Activated T-cell treated with anti-CD3 and anti-CD28 coated beads for 1 hour (primary cell): ENCODE measurements around the gene FAM227B.
"Not testable (repeated sequence)": the region's sequence is repeated elsewhere in the genome, so short reads cannot be mapped to it uniquely, and the experiment has no call there.

Source experiments
- DNase-seq: peaks from one replicate; pipeline ENCODE4 v3.0.0-alpha.2; 2020; ENCODE audit warnings: low read depth

Gene FAM227B

GRCh38 chr15:49494842-49495241, 125.8 kb downstream of the FAM227B start:
- no peak for DNase-seq

GRCh38 chr15:49492830-49493229, 127.8 kb downstream of the FAM227B start:
- DNase-seq = no peak

DNA sequence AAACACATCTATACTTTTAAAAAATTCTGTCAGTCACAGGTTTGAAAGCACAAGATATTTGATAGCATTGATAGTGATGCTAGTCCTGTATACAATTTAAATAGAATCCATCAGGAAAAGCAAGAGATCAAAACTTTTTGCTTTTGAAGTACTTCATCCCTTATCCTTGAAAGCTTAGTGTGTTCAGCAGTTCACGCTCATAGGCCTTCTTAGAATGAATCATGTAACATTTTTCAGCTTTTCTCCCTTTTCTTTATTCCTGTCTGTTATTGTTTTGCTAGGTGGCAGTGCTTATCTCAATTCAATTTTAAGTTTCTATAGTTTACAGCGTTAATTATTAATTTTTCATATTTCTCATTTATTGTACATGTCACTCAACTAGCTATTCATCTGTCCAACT, 128.5 kb downstream of the FAM227B start:
- no peak for DNase-seq

GRCh38 chr15:49490966-49491365, 129.7 kb downstream of the FAM227B start:
- no peak for DNase-seq

DNA sequence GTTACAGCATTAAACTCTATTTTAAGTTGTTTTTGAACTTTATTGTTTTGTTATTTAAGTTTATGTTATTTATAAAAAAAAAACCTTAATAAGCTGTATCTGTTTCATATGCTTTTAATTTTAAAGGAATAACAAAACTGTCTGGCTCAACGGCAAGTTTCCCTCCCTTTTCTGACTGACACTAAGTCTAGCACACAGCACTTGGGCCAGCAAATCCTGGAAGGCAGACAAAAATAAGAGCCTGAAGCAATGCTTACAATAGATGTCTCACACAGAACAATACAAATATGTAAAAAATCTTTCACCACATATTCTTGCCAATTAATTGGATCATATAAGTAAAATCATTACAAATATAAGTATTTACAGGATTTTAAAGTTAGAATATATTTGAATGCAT, 135.2 kb downstream of the FAM227B start:
- DNase-seq = not testable (repeated sequence)

GRCh38 chr15:49478982-49479381, 141.6 kb downstream of the FAM227B start:
- not testable (repeated sequence) for DNase-seq

- DNase-seq = not testable (repeated sequence)
Observed at GRCh38 chr15:49478021-49478420, 142.6 kb downstream of the FAM227B start.

- DNase-seq = no peak
Observed at GRCh38 chr15:49473031-49473430, 147.6 kb downstream of the FAM227B start.

DNA sequence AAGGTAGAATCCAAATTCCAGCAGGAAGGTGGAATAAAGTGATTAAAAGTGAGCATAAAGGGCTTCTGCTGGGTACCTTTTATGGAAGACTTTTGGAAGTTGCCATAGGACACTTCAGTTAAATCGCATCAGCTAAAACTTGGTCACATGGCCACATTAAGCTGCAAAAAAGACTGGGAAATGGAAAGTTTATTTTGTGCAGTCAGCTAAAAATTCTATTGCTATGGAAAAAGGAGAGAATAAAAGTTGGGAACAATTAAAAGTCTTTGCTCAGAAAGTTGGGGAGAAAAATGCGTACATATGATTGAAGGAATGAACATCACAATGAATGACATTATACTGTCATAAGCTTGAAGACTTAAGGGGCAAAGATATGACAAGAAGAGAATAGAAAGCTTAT, 148.3 kb downstream of the FAM227B start:
- no peak for DNase-seq

- no peak for DNase-seq
Observed at GRCh38 chr15:49471733-49472132, 148.9 kb downstream of the FAM227B start.

GRCh38 chr15:49471248-49471647, 149.4 kb downstream of the FAM227B start:
- peak; percentile 2 for DNase-seq

GRCh38 chr15:49468481-49468839, 152.2 kb downstream of the FAM227B start:
- no peak for DNase-seq

DNA sequence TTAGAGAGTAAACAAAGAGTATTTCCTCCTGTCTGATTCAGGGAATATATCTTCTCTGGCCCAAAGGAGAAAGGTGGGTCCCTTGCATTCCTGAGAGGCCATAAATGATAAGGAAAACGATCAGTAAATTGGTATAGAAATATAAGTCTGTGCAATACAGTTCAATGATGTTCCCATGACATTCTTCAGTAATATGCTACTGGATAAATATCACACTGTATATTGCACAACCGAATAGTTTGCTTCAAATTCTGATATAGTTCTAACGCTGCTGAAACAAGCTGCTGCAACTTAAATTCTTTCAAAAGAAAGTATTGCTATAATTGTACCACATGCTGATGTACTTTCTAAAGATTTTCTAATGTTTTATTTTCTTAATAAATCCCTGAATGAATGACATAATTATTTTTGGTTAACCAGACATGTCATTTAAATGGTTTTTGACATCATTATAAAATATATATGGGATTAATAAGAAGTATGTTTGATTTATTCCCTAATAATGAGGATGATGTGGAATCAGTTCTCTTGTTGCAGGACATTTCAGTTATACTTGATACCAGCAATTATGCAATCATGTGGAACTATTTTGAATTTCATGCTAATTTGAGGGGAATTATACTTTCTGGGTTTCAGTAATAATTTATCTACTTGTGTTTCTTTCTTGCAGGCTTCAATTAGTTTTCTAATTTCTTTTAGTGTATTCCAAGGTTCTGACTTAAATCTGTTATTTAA, 152.7 kb downstream of the FAM227B start:
- no peak for DNase-seq

GRCh38 chr15:49466119-49466518, 154.5 kb downstream of the FAM227B start:
- no peak for DNase-seq

DNA sequence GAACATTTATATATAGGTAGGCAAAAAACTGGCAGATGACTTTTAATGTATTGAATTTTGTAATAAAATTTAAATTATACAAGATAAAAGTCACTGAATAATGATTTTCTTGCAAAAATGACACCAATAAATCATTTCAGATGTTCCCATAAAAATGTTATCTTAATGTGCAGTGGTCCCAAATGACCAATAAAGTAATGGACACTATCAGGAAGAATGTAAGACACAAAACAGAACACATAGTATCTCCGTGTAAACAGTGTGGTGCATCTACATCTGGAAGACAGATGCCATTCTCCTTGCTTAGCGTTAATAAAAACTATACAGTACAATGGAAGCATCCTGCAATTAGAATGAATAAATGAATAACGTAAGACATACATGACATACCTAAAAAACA, 156.1 kb downstream of the FAM227B start:
- no peak for DNase-seq

DNA sequence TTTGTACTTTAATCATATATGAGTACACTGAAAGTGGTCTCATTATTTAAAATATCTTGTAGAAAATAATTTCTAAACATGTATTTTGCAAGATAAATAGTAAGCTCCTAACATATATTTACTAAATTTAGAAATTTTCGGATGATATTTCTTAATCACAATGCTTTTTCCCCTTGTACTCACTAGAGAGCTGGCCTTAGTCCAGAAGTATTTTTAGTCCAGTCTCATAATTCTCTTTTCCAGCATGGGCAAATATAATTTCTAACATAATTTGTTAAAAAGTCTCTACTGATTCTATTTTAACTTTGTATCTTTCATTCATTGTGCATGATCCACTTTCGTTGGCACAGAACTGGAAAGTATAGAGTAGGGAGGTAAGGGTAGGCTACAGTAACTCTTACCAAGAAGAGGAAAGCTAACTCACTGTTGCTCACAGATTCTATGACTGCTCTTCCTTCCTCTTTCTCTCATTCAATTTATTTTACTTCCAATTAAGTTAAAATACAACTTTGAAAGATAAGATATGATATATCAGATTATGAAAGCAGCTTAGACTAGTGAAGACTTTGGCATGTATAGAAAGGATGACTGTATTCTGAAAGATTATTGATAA, 158.3 kb downstream of the FAM227B start:
- DNase-seq = no peak

DNA sequence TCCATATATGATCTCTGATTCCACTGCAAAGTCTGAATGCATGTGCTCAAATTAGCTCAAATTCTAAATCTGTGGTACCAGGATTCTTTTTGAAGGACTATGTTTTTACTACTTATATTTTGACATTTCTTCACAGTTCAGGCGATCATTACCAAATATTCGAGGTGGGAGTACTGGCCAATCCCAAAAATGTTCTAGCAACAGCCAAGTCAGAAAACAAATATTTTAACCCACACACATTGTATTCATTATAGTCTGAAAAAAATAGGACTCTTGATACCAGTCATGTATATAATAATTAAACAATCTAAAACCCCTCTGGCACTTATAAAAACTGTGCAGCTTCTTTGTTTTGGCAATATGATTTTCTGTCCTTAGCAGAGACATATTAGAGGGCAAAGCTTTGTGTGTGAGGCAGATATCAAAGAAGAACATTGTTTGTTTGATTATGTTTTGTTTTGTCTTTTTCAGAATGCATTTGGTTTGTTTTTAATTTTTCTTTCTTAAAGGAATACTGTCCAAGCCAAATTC, 160.1 kb downstream of the FAM227B start:
- no peak for DNase-seq

- no peak for DNase-seq
Observed at GRCh38 chr15:49458145-49458544, 162.5 kb downstream of the FAM227B start.

- DNase-seq = no peak
Observed at GRCh38 chr15:49456166-49456565, 164.5 kb downstream of the FAM227B start.

GRCh38 chr15:49452595-49452994, 168.0 kb downstream of the FAM227B start:
- DNase-seq = no peak

- no peak for DNase-seq
Observed at GRCh38 chr15:49441816-49442215, 178.8 kb downstream of the FAM227B start.

DNA sequence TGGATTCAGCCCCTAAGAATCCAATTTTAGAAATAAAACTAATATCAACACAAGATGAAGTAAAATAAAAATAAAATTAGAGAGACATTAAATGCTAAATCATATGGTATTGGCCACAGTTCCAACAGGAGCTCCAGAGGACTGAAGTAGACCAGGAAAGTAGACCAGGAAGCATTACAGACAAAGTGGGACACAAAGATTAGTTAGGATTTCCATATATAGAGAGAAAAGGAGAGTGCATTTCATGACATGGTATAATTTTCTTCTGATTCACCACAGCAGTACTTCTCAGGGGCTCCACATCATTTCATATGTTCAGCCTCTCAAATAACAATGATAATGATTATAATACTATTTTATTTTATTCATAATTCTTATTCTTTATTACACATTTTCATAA, 179.3 kb downstream of the FAM227B start:
- DNase-seq = no peak

DNA sequence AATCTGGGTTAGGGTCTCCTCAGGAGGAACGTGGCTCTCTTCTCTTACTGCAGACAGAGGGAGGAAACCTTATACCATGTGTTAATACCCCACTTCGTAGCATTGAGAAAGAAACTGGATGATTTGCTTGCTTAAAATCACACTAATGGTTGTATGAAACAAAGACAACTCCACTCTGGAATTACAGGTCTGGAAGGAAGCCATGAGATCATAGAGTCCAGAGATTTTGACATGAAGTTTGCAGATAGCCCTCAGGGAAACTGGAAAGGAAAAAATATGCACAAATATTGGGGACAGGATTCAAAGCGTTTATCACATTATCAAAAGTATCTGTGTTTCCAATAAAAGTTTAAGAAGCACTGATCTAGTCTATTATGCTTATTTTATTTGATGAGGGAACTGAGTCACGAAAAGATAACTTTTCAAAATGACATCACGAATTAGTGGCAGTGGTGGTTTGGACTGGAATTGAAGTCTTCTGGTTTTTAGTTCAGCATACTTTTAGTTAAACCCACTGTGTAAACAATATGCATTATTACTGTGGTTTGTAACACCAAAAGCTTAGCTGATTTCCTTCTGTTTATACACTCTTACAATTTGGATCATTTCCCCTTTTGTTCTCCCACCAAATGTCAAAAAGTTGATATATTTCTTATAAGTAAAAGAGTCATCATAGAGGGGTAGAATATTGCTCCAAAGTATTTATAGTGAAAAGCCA, 180.8 kb downstream of the FAM227B start:
- no peak for DNase-seq
